Thyroid gland (tissue), 4 donors: Measurements from ENCODE around the gene HTD2. TPM values are rescaled to one million over a fixed set of nuclear protein-coding genes. Genes with fewer than 3 reads are reported as not detected.

Source experiments
- DNase-seq, 2 donors: peaks; one replicate each; pipeline ENCODE4 v3.0.0-alpha.2; 2019
- H3K27ac ChIP-seq, 3 donors: fragments of 200-600 bp; sonication (generic); 1 replicate in 2 of 3; 2 replicates in 1 of 3; pipeline ENCODE4 v1.5.1; 2016 to 2019; ENCODE audit warnings: mild to moderate bottlenecking in 1 of 3, moderate library complexity in 1 of 3
- H3K27me3 ChIP-seq: fragments of 200-600 bp; sonication (generic); one replicate; pipeline ENCODE4 v1.5.1; 2019
- H3K36me3 ChIP-seq, 2 donors: fragments of 200-600 bp; sonication (generic); one replicate each; pipeline ENCODE4 v1.5.1; 2016 to 2019
- H3K4me1 ChIP-seq, 2 donors: fragments of 200-600 bp; sonication (generic); one replicate each; pipeline ENCODE4 v1.5.1; 2017 to 2019
- H3K4me3 ChIP-seq, 3 donors: fragments of 200-600 bp; sonication (generic); replicated peaks in 1 of 3; 1 replicate in 2 of 3; 2 replicates in 1 of 3; pipeline ENCODE4 v1.5.1; 2016; ENCODE audit warnings: mild to moderate bottlenecking in 1 of 3
- H3K9me3 ChIP-seq: fragments of 200-600 bp; sonication (generic); one replicate; pipeline ENCODE4 v1.5.1; 2017
- POLR2A ChIP-seq, 2 donors: fragments of 450-650 bp; IDR thresholded peaks; one replicate each; pipeline ENCODE4 v1.6.1; 2017; ENCODE audit warnings: antibody characterized with exemption in 2 of 2, mild to moderate bottlenecking in 2 of 2, moderate library complexity in 1 of 2
- whole genome bisulfite sequencing, 2 donors: methylation state at CpG; one replicate each; pipeline ENCODE4 v1.1.5; 2017; 5-methylcytosine and 5-hydroxymethylcytosine counted together
- intact Hi-C: fragments of 100-400 bp; cut with DNase I; formaldehyde crosslinking; loops from one replicate; pipeline ENCODE4 v1.15.1; 2023
- total RNA-seq, 4 donors: library from RNA; depleted of rRNA; stranded (reverse); fragments of >200 nt; gene quantifications; one replicate each; pipeline ENCODE4 v1.2.3, GENCODE V29; 2016
- TF ChIP-seq, protein P1 (sequence below), 6 experiments: fragments of 200-600 bp in 3 of 6; fragments of 450-650 bp in 3 of 6; sonication (generic) in 3 of 6; IDR thresholded peaks; one replicate each; pipeline ENCODE4 v1.5.1; 2016 to 2019; ENCODE audit warnings: antibody characterized with exemption in 6 of 6, mild to moderate bottlenecking in 2 of 6, inconsistent platforms in 1 of 6, moderate library complexity in 1 of 6

The HTD2 gene
- total RNA-seq, 4 donors from 2014 or later, result 8.4 to 19.8 (median 18.6) TPM

DNA sequence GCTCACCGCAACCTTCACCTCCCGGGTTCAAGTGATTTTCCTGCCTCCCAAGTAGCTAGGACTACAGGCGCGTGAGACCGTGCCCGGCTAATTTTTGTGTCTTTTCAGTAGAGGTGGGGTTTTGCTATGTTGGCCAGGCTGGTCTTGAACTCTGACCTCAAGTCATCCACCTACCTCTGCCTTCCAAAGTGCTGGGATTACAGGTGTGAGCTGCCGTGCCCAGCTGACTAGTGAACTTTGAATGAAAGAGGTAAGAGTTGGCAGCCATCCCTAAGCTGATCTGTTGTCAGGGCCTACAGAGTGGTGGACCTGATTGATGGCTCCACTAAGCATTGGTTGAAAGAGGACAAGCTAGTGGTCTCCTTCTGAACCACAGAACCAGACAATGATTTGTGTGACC, 41.7 kb downstream of the HTD2 start:
- intact Hi-C loops, result no loop called here
- H3K27me3 ChIP-seq, result no peaks in the 10 kb centered on the region

DNA sequence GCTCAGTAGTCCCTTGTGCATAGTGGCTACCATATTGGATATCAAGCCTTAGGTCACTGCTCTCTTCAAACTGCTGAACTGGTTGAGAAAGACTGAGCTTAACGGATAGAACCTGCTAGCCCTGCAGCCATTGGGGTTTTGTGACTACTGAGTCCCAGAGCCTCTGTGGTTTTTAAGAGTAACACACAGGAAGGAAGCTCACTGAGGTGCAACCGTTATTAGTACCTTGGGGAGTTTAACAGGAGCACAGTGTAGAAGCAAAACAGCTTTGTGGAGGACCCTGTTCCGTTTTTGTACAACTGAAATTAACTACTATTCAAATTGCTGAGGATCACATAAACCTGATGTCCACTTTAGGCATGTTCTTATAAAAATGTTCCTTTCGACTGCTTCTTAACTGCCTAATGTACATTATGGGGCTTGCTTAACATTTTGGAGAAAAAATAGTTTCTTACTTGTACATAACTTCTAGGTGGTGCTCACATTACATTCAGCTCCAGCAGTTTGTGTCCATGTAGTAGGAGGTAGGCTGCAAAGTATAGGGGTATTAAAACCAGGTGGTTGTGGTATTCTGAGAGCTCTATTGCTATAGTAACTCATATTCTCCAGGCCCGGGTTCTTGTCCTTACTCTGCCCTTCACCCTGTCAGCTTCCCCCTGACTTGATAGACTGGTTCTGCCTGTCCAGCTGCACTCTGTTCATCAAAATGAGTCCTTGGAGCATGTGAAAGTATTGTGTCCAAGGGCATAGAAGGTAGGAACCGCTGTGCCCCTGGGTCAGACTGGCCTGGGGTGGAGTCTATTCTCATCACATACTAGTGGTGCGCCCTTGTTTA, 43.7 kb downstream of the HTD2 start:
- TF ChIP-seq, protein P1, sequence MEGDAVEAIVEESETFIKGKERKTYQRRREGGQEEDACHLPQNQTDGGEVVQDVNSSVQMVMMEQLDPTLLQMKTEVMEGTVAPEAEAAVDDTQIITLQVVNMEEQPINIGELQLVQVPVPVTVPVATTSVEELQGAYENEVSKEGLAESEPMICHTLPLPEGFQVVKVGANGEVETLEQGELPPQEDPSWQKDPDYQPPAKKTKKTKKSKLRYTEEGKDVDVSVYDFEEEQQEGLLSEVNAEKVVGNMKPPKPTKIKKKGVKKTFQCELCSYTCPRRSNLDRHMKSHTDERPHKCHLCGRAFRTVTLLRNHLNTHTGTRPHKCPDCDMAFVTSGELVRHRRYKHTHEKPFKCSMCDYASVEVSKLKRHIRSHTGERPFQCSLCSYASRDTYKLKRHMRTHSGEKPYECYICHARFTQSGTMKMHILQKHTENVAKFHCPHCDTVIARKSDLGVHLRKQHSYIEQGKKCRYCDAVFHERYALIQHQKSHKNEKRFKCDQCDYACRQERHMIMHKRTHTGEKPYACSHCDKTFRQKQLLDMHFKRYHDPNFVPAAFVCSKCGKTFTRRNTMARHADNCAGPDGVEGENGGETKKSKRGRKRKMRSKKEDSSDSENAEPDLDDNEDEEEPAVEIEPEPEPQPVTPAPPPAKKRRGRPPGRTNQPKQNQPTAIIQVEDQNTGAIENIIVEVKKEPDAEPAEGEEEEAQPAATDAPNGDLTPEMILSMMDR (IDR thresholded peaks at IDR 0.05), result no peak
- TF ChIP-seq POLR2A (IDR thresholded peaks at IDR 0.05), result no peak

More for the DNA sequence above, 41.7 kb downstream of the HTD2 start:
- no peaks in the 10 kb centered on the region for H3K36me3 ChIP-seq
- H3K4me3 ChIP-seq, result no peak overlapping the region
- H3K27ac ChIP-seq, result peak overlapping the region in 2 of 3 donors; percentile 48 to 62
- H3K9me3 ChIP-seq, result no peaks in the 10 kb centered on the region
- 47 to 56% methylated on average over 7 of the region's 7 CpGs for WGBS, 2 donors
- peaks cover 70 to 71% of the 10 kb centered on the region in 2 donors for H3K4me1 ChIP-seq
- TF ChIP-seq, protein P1 (IDR thresholded peaks at IDR 0.05), result no peak
- no peak for TF ChIP-seq POLR2A (IDR thresholded peaks at IDR 0.05)
- DNase-seq, result peak in 1 of 2 donors; percentile 39

DNA sequence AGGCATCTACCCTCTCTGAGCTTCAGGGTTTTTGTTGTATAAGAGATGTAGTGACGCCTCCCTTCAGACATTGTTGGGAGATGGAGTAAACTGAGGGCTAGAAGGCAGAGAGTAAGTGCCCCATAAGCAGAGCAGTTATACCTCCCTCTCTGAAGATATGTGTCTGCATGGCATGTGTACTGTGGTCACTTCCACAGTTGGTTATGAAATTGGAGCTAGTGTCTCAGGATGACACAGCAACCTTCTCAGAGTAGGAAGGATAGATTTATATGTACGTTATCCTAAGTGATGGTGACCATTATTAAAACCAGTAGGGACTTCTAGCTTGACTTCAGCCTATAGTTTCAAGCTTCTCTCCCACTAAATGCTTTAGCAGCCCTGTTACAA, 44.3 kb downstream of the HTD2 start:
- Histone ChIP-seq H3K27me3 (no peaks in the 10 kb centered on the region), H3K36me3 (no peaks in the 10 kb centered on the region), H3K4me3 (no peak overlapping the region), H3K4me1 (peaks cover 49 to 62% of the 10 kb centered on the region in 2 donors), H3K9me3 (no peaks in the 10 kb centered on the region), H3K27ac (peak overlapping the region; percentile 39 to 84 (median 76))
- TF ChIP-seq, protein P1 (IDR thresholded peaks at IDR 0.05), result no peak
- TF ChIP-seq POLR2A (IDR thresholded peaks at IDR 0.05), result no peak
- intact Hi-C loops, result no loop called here
- DNase-seq, result no peak
- WGBS, 2 donors, result 98 to 100% methylated on average over 2 of the region's 2 CpGs

More for the DNA sequence above, 43.7 kb downstream of the HTD2 start:
- H3K27ac ChIP-seq, result peak overlapping the region; percentile 39 to 84 (median 76)
- WGBS, 2 donors, result 54 to 63% methylated on average over 7 of the region's 7 CpGs
- peaks cover 54 to 60% of the 10 kb centered on the region in 2 donors for H3K4me1 ChIP-seq
- peak; percentile 72 to 75 for DNase-seq
- H3K9me3 ChIP-seq, result no peaks in the 10 kb centered on the region
- H3K36me3 ChIP-seq, result no peaks in the 10 kb centered on the region
- intact Hi-C loops, result no loop called here
- no peaks in the 10 kb centered on the region for H3K27me3 ChIP-seq
- no peak overlapping the region for H3K4me3 ChIP-seq

DNA sequence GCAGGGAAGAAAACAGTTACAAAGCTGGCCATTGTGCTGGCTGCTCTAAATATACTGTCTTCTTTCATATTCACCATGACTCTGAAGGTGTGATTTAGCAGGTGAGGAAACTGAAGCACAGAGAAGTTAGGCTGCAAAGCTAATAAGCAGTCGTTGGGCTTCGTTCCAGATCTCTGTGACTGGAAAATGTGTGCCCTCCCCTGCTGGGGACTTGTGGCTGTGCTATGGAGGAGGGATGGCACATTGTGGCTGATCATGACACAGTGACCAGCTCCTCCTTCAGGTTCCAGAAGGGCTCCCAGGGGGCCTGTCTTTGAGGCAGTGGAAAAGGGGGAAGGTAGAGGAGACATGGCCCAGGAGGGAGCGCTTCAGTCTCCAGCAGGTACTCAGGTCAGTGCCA, 45.6 kb downstream of the HTD2 start:
- intact Hi-C loops, result no loop called here
- 65 to 85% methylated on average over 3 of the region's 3 CpGs for WGBS, 2 donors
- TF ChIP-seq POLR2A (IDR thresholded peaks at IDR 0.05), result no peak
- TF ChIP-seq, protein P1 (IDR thresholded peaks at IDR 0.05), result peak in 1 of 6 experiments; percentile 34

DNA sequence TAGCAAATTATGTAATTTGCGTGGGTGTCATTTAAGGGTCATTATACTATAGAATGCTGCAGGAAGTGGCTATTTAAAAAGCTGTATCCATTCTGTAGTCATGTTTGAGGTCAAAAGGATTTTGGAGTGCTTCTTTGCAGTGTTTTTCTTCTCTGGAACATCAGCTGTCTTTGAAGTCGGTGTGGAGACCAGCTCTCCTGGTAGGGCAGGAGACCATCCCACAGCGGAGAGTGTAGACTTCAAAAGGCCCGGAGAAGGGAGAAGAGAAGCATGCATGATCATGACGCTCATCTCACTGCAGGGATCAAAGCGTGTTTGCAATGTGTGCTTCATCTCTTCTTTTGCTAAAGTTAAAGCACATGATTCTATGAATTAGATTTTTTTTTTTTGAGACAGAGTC, 46.3 kb downstream of the HTD2 start:
- TF ChIP-seq, protein P1 (IDR thresholded peaks at IDR 0.05), result no peak
- TF ChIP-seq POLR2A (IDR thresholded peaks at IDR 0.05), result no peak
- WGBS, 2 donors, result 84 to 88% methylated on average over 6 of the region's 6 CpGs
- Histone ChIP-seq H3K4me3 (no peak overlapping the region), H3K9me3 (no peaks in the 10 kb centered on the region), H3K27me3 (no peaks in the 10 kb centered on the region), H3K27ac (no peak overlapping the region), H3K36me3 (no peaks in the 10 kb centered on the region), H3K4me1 (peaks cover 52 to 62% of the 10 kb centered on the region in 2 donors)
- DNase-seq, result no peak
- intact Hi-C loops, result no loop called here

More for the DNA sequence above, 45.6 kb downstream of the HTD2 start:
- H3K4me1 ChIP-seq, result peaks cover 54 to 63% of the 10 kb centered on the region in 2 donors
- no peaks in the 10 kb centered on the region for H3K36me3 ChIP-seq
- peak overlapping the region; percentile 39 to 84 (median 76) for H3K27ac ChIP-seq
- no peaks in the 10 kb centered on the region for H3K27me3 ChIP-seq
- no peaks in the 10 kb centered on the region for H3K9me3 ChIP-seq
- DNase-seq, result peak; percentile 36 to 55
- H3K4me3 ChIP-seq, result no peak overlapping the region
